Measurements from ENCODE around the gene SPATA13.

DNA sequence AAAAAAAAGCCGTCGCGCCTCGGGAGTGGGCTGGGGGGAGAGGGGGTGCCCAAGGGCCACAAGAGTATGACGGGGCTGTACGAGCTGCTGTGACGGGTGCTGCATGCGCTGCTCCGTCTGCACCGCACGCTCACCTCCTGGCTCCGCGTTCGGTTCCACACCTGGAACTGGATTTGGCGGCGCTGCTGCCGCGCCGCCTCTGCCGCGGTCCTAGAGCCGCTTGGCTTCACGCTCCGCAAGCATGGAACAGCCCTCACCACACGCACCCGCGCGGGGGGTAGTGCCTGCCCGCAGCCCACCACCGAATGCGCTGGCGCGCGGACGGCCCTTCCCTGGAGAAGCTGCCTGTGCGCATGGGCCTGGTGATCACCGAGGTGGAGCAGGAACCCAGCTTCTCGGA lies 167.6 kb downstream of the SPATA13 start:
- no peak for TF ChIP-seq CTCF (IDR thresholded peaks at IDR 0.05; ENCODE audit: low read depth, low read length)
- TF ChIP-seq EZH2phosphoT487 (IDR thresholded peaks at IDR 0.05; ENCODE audit: low read depth): no peak

All from OCI-LY3 (cell line).